WI38 (cell line): Measurements from ENCODE around the gene AACS.

Source experiments
- H3K4me3 ChIP-seq: 2 replicates; pipeline ENCODE4 v1.5.1; 2011; ENCODE audit warnings: low read depth, mild to moderate bottlenecking, control low read depth, low read length
- TF ChIP-seq, protein P1 (sequence below): IDR thresholded peaks from 2 replicates; pipeline ENCODE4 v1.5.1; 2012; ENCODE audit warnings: low read depth, mild to moderate bottlenecking, control low read depth, low read length

Gene AACS

DNA sequence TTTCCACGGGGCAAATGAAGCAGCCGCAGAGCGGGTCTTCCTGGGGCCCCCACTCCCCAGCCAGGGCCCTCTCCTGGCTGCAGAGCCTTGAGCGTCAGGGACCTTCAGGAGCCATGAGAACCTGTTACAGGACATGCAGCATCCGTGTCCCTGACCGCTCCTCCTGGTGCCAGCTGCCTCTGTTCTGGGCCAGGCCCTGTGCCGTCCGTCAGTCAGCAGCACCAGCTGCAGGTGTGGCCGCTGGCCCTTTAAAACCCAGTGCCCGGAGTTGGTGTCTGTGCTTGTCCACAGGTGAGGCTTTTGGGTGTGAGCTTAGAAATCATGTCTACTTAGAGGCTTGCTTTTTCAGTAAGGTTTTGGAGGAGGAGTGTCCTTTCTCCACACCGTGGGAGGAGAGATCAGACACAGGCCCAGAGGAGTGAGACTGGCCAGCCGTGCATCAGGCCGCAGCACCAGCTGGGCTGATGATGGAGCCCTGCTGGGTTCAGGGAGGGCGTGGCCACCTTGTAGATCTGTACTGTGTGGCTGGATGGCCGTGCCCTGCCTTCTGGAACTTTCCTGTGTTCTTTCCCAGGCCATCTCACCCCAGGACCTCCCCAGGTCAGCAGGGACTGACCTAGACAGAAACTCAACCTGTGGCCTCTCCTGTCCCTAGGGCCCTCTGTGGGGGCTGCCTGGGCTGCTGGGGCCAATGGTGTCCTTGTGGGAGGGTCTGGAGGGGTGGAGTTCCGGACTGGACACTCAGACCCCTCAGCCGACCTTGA is 27.1 kb downstream of the AACS start:
- H3K4me3 ChIP-seq, result no peak overlapping the region
- TF ChIP-seq, protein P1, sequence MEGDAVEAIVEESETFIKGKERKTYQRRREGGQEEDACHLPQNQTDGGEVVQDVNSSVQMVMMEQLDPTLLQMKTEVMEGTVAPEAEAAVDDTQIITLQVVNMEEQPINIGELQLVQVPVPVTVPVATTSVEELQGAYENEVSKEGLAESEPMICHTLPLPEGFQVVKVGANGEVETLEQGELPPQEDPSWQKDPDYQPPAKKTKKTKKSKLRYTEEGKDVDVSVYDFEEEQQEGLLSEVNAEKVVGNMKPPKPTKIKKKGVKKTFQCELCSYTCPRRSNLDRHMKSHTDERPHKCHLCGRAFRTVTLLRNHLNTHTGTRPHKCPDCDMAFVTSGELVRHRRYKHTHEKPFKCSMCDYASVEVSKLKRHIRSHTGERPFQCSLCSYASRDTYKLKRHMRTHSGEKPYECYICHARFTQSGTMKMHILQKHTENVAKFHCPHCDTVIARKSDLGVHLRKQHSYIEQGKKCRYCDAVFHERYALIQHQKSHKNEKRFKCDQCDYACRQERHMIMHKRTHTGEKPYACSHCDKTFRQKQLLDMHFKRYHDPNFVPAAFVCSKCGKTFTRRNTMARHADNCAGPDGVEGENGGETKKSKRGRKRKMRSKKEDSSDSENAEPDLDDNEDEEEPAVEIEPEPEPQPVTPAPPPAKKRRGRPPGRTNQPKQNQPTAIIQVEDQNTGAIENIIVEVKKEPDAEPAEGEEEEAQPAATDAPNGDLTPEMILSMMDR, result no peak

DNA sequence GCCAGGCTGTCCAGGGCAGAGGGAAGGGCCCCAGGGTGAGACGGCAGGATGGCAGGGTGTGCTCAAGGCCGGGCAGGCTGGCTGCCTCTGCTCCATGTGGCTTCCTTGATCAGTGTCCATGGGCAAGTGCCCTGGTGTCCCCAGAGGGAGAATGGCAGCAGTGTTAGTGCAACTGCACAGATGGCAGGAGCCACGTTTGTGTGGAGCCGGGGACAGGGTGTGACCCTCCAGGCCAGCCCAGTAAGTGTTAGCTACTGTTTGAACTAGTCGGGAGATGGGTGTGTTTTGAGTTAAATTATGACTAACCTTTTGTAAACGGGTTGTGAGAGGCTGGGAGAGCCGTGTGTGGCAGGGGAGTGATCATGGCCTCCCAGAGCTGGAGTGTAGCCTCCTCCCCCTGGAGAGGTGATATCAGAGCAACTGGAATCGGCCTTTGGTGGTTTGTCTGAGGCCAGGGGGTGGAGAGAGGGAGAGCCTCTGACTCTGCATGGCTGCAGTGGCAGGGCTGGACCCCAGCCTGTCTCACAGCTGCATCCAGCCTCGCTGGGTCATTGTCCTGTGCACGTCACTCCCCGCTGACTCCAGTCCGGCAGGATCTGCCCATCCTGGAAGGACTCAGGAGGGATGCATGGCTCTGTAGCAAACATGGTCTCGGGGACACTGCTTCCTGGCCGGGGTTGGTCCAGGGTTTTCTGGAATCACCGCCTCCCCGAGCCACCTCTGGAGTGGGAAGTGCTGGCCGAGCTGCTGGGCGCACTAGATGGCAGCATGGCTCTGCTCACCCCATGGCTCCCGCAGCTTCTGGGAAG is 27.8 kb downstream of the AACS start:
- no peak overlapping the region for H3K4me3 ChIP-seq
- TF ChIP-seq, protein P1, result no peak

DNA sequence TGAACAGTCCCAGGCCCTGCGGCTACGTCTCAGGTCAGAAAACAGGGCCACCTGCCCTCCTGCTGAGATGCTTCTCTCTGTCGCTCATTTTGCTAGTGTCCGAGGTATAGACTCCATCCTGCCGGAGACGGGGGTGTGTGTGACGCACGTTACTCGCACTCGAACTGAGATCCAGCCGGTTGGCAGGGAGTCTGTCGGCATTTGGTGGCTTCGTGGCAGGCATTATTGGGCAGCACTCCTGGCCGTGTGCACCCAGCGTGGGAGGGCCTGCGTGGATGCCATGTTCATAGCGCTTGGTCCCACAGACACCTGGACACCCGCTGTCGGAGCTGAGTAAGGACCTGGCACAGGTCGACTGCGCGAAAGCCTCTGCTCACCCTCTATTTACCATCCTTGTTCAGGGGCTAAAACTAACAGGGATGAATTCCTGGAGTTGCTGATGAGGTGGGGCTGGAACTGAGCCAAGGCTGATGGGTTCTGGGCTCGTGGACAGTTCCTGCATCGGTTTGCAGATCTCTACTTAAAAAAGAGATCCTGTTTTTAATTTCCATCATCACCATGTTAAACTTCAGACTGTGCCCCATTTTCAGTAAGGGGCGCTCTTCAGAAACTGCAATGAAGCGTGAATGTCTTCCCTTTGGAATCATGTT is 28.6 kb downstream of the AACS start:
- TF ChIP-seq, protein P1, result no peak
- H3K4me3 ChIP-seq, result no peak overlapping the region

DNA sequence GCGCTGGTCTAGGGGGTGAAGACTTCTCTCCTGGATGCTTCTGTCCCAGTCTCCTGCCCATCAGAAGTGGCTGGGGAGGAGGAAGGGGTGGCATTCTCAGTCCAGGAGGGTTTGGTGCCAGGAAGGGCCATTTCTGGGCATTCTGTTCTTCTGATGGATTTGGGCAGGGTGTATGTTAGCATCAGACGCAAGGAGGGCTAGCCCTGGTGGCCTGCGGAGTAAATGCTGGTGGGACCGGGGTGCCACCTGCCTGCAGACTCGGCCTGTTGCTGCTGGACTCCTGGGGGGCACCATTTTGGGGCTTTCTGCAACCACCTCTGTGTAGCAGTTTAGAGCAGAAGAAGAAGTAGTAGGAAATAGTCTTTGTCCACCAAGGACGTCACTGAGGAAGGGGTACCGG is 31.7 kb downstream of the AACS start:
- TF ChIP-seq, protein P1, result no peak

DNA sequence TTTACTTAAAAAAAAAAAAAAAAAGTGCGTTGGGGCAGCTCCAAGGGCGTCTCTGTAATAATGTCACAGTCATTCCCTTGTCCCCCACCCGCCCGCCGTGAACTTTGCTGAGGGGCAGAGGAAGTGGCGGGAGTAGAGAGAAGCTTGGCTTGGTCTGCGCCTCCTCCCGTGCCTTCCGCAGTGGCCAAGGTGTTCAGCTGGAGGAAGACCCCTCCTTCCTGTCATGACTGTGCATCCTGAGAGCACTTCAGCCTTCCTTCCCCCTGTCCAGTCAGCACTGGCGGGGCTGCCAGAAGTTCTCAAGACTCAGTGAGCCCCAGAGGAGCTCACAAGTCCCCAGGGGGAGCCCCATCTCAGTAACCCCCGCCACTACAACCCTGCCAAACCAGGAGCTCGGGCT is 32.2 kb downstream of the AACS start:
- TF ChIP-seq, protein P1, result no peak
- H3K4me3 ChIP-seq, result no peak overlapping the region

More for the DNA sequence above, 31.7 kb downstream of the AACS start:
- no peak overlapping the region for H3K4me3 ChIP-seq

DNA sequence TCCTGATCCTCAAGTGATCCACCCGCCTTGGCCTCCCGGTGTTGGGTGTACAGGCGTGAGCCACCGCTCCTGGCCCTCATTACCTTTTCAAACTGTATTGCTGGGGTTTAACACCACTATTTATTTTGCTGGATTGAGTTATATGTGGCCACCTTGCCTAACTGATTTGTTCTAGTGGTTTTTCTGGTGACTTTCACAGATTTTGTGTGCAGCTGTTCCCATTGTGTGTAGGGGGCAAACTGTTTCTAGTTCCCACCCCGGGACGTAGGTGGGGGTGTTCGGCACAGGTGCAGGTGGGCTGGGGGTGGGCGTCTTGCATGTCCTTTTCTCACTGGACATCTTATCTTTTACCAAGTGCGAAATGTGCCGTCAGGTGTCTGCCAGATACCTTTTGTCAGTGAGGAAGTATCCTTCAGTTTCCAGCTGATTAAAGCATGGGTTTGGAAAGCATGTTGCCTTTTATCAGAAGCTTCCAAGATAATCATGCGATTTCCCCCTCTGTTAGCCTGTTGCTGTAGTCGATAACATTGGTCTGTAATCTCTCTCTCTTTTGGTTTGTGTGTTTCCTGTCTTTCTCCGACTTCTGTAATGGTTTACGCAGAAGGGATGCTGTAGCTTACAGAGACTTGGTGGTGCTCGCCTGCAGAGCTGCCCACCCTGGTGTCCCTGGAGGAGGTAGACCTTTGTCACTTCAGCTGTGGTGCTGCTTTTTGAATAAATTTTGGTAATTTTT is 33.6 kb downstream of the AACS start:
- TF ChIP-seq, protein P1, result no peak
- no peak overlapping the region for H3K4me3 ChIP-seq
